NCI-H345 treated with DMSO at 0.1 percent for 48 hours (cell line): ENCODE measurements around the gene HPRT1.

Experiments
- DNase-seq: peaks from one replicate; lab custom pipeline; 2025; ENCODE audit not compliant: unreplicated experiment; lab: John Stamatoyannopoulos, UW

Gene HPRT1

GRCh38 chrX:134542485-134542884, 82.5 kb downstream of the HPRT1 start:
- DNase-seq: no peak

GRCh38 chrX:134543288-134543687, 83.3 kb downstream of the HPRT1 start:
- DNase-seq: no peak

- DNase-seq: no peak
Measured at GRCh38 chrX:134544135-134544512, 84.2 kb downstream of the HPRT1 start.

- no peak for DNase-seq
Measured at GRCh38 chrX:134544513-134545151, 84.7 kb downstream of the HPRT1 start.

GRCh38 chrX:134545510-134545909, 85.5 kb downstream of the HPRT1 start:
- no peak for DNase-seq

GRCh38 chrX:134546187-134546586, 86.2 kb downstream of the HPRT1 start:
- no peak for DNase-seq

- no peak for DNase-seq
Measured at GRCh38 chrX:134547047-134547679, 87.2 kb downstream of the HPRT1 start.

GRCh38 chrX:134548257-134549201, 88.6 kb downstream of the HPRT1 start:
- peak; percentile 13 for DNase-seq
